ENCODE data around the gene TMEM236.

TMEM236 gene

DNA sequence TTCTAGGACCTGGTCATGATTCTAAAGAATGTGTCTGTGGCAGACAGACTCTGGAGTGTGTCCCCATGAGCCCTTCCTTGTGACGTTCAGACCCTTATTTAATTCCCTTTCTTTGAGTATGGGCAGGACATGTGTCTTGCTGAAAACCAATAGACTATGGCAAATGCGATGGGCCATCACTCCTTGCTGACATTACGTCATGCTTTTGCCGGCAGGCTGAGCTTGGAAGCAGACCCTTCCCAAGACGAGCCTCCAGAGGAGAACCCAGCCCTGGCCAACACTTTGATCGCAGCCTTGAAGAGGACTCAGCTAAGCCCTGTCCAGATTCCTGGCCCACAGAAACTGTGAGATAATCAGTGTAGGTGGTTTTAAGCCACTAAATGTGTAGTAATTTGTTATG lies 18.4 kb upstream of the TMEM236 start:
- TF ChIP-seq CEBPB (IDR thresholded peaks at IDR 0.05) (no peak), NFIC (IDR thresholded peaks at IDR 0.05) (no peak), YY1 (IDR thresholded peaks at IDR 0.05; ENCODE audit: low read depth) (no peak), ZBTB7A (IDR thresholded peaks at IDR 0.05; ENCODE audit: low read depth) (no peak), CREB1 (IDR thresholded peaks at IDR 0.05; ENCODE audit: low read depth) (no peak)

DNA sequence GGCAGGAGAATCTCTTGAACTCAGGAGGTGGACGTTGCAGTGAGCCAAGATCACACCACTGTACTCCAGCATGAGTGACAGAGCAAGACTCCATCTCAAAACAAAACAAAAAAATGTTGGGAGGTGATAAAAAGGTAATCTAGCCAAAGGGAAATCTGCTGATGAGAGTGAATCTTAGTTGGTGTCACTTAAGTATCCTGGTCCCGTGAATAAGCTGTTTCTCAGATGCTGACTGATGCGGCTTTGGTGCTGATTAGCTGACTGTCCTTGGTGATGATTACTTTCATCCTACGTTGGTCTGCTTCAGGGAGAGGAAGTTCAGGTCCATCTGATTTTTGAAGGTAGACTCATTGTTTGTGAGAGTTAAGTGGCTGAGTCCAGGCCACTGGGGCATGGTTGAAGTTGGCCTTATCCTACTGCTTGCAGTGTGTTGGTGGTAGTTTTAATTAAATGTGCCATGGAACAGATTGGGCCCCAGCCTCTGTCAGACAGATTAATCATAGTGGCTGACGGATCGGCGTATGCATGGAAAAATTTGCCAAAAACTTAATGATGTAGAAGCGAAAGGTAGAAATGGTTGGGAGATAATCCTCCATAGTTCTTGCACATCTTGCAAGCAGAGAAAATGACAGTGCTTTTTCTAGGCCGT lies 17.4 kb upstream of the TMEM236 start:
- TF ChIP-seq, protein P1, sequence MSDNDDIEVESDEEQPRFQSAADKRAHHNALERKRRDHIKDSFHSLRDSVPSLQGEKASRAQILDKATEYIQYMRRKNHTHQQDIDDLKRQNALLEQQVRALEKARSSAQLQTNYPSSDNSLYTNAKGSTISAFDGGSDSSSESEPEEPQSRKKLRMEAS (IDR thresholded peaks at IDR 0.05), result no peak
- TF ChIP-seq FOXM1 (IDR thresholded peaks at IDR 0.05; ENCODE audit: borderline replicate concordance, low read depth), result no peak
- no peak for TF ChIP-seq TEAD4 (IDR thresholded peaks at IDR 0.05)
- no peak for TF ChIP-seq EP300 (IDR thresholded peaks at IDR 0.05; ENCODE audit: borderline replicate concordance)
- TF ChIP-seq NFIC (IDR thresholded peaks at IDR 0.05), result no peak
- TF ChIP-seq, protein P2, sequence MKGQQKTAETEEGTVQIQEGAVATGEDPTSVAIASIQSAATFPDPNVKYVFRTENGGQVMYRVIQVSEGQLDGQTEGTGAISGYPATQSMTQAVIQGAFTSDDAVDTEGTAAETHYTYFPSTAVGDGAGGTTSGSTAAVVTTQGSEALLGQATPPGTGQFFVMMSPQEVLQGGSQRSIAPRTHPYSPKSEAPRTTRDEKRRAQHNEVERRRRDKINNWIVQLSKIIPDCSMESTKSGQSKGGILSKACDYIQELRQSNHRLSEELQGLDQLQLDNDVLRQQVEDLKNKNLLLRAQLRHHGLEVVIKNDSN (IDR thresholded peaks at IDR 0.05), result no peak
- TF ChIP-seq CEBPB (IDR thresholded peaks at IDR 0.05), result no peak
- no peak for TF ChIP-seq CREB1 (IDR thresholded peaks at IDR 0.05; ENCODE audit: low read depth)
- no peak for TF ChIP-seq TAF1 (IDR thresholded peaks at IDR 0.05; ENCODE audit: low read depth)

DNA sequence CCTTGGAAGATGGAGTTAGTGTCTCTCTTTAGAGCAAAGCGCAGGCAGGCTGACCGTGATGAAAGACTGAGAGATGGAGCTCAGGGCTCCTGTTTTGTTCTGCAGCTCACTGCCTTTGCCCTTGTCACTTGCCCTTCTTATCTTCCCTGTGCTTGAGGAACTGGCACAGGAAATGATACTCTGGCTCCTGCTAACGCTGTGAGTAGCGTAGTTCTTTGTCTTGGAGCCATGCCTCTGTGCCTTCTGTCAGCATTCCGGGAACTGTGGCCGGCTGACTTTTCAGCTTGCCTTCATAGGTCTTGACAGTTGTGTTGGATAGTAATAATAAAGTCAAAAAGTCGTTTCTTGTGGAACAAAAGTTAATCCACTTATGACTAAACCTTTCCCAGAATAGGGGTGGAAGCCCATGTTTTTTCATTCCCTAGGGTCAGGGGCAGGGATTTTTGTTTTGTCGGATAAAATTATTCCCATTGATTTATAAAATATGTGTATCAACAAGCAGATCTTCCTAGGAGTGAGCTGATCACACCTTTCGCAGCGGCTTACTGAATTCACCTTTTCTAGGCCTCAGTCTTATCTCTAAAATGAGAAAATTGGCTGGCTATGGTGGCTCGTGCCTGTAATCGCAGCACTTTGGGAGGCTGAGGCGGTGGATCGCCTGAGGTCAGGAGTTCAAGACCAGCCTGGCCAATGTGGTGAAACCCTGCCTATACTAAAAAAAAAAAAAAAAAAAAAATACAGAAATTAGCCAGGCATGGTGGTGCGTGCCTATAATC lies 16.6 kb upstream of the TMEM236 start:
- TF ChIP-seq YY1 (IDR thresholded peaks at IDR 0.05; ENCODE audit: low read depth) (no peak), TEAD4 (IDR thresholded peaks at IDR 0.05) (no peak), TAF1 (IDR thresholded peaks at IDR 0.05; ENCODE audit: low read depth) (no peak), TCF12 (IDR thresholded peaks at IDR 0.05; ENCODE audit: low read depth) (no peak), FOXM1 (IDR thresholded peaks at IDR 0.05; ENCODE audit: borderline replicate concordance, low read depth) (no peak), EGR1 (IDR thresholded peaks at IDR 0.05) (no peak), CREB1 (IDR thresholded peaks at IDR 0.05; ENCODE audit: low read depth) (no peak), CEBPB (IDR thresholded peaks at IDR 0.05) (no peak), NFIC (IDR thresholded peaks at IDR 0.05) (no peak), RAD21 (IDR thresholded peaks at IDR 0.05; ENCODE audit: low read depth) (no peak), ZBTB7A (IDR thresholded peaks at IDR 0.05; ENCODE audit: low read depth) (no peak), EP300 (IDR thresholded peaks at IDR 0.05; ENCODE audit: borderline replicate concordance) (no peak)
- TF ChIP-seq, protein P1 (IDR thresholded peaks at IDR 0.05), result no peak
- TF ChIP-seq, protein P2 (IDR thresholded peaks at IDR 0.05), result no peak
- TF ChIP-seq, protein P3, sequence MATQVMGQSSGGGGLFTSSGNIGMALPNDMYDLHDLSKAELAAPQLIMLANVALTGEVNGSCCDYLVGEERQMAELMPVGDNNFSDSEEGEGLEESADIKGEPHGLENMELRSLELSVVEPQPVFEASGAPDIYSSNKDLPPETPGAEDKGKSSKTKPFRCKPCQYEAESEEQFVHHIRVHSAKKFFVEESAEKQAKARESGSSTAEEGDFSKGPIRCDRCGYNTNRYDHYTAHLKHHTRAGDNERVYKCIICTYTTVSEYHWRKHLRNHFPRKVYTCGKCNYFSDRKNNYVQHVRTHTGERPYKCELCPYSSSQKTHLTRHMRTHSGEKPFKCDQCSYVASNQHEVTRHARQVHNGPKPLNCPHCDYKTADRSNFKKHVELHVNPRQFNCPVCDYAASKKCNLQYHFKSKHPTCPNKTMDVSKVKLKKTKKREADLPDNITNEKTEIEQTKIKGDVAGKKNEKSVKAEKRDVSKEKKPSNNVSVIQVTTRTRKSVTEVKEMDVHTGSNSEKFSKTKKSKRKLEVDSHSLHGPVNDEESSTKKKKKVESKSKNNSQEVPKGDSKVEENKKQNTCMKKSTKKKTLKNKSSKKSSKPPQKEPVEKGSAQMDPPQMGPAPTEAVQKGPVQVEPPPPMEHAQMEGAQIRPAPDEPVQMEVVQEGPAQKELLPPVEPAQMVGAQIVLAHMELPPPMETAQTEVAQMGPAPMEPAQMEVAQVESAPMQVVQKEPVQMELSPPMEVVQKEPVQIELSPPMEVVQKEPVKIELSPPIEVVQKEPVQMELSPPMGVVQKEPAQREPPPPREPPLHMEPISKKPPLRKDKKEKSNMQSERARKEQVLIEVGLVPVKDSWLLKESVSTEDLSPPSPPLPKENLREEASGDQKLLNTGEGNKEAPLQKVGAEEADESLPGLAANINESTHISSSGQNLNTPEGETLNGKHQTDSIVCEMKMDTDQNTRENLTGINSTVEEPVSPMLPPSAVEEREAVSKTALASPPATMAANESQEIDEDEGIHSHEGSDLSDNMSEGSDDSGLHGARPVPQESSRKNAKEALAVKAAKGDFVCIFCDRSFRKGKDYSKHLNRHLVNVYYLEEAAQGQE (IDR thresholded peaks at IDR 0.05; ENCODE audit: low read depth), result no peak

DNA sequence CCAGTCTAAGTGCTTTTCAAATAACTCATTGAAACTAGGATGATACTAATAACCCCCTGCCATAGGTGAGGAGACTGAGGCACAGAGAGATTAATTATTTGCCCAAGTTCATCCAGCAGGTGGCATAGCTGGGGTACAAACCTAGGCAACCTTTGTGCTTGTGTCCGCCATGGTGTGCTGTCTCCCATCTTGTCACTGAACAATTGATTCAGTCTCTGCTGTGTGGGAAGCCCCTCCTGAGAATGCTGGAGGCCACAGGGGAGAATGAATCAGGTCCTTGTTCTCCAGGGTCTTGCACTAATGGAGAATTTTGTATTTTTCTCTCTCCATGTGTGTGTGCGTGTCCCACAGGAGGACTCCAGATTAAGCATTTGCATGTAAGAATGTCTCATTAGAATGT lies 15.8 kb upstream of the TMEM236 start:
- TF ChIP-seq TCF12 (IDR thresholded peaks at IDR 0.05; ENCODE audit: low read depth) (no peak), NFIC (IDR thresholded peaks at IDR 0.05) (no peak), EGR1 (IDR thresholded peaks at IDR 0.05) (no peak), YY1 (IDR thresholded peaks at IDR 0.05; ENCODE audit: low read depth) (no peak), CREB1 (IDR thresholded peaks at IDR 0.05; ENCODE audit: low read depth) (no peak), RAD21 (IDR thresholded peaks at IDR 0.05; ENCODE audit: low read depth) (no peak), ZBTB7A (IDR thresholded peaks at IDR 0.05; ENCODE audit: low read depth) (no peak), FOXM1 (IDR thresholded peaks at IDR 0.05; ENCODE audit: borderline replicate concordance, low read depth) (no peak), CEBPB (IDR thresholded peaks at IDR 0.05) (no peak)
- TF ChIP-seq, protein P1 (IDR thresholded peaks at IDR 0.05), result no peak
- TF ChIP-seq, protein P3 (IDR thresholded peaks at IDR 0.05; ENCODE audit: low read depth), result no peak
- TF ChIP-seq, protein P2 (IDR thresholded peaks at IDR 0.05), result no peak

Measured in Ishikawa (cell line).